A549 treated with GW870086 at 1 μM for 4 hours (cell line): ENCODE results near the gene NUDT12. TPM values are rescaled to one million over a fixed set of nuclear protein-coding genes. Genes with fewer than 3 reads are reported as not detected.

ENCODE experiments used
- total RNA-seq: library from RNA; stranded (reverse); fragments of 200-300 nt; extraction: Qiagen RNA extraction; gene quantifications from 5 replicates; pipeline ENCODE4 v1.2.3, GENCODE V29; 2022; ENCODE audit warnings: low read depth

NUDT12 gene
- 1.0 to 2.1 TPM (median 1.7 TPM) in 5 replicates for total RNA-seq

GRCh38 chr5:103562453-103563157, at the start of gene NUDT12:
Gene NUDT12, minus strand, starts transcription at chr5:103562789. Its CDS starts 2,541 bp downstream, at chr5:103560248.

